ENCODE measurements around the gene ALG11. TPM values are rescaled to one million over a fixed set of nuclear protein-coding genes. Genes with fewer than 3 reads are reported as not detected.

Gene ALG11
- polyA plus RNA-seq, 1 donor from 2014 or later = 29.2 TPM

DNA sequence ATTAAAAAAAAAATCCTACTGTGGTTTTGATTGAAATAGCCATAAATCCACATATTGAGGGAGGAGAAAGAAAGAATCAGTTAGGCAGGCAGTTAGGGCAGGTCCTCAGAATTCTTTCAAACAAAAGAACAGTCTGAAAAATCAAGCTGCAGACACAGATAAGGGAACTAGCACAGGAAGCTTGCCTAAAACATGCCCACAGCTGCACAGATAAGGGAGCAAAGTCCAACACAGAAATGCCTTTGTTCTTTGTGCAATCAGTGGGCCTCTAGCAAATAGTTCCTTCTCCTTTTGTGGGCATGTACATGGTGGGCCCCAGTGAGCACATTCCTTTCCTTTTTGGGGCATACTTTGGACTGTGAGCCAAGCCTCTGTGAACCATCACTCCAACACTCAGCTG, 55.0 kb downstream of the ALG11 start:
- H3K4me2 ChIP-seq (ENCODE audit: low read length) = no peak overlapping the region
- H2AFZ ChIP-seq (ENCODE audit: low read depth, low read length) = no peak overlapping the region
- TF ChIP-seq EZH2 (IDR thresholded peaks at IDR 0.05; ENCODE audit: borderline replicate concordance, insufficient read depth, low read length, poor library complexity, severe bottlenecking) (no peak), MXI1 (conservative IDR thresholded peaks at IDR 0.05; ENCODE audit: poor library complexity, severe bottlenecking) (no peak), TAF1 (IDR thresholded peaks at IDR 0.05; ENCODE audit: low read depth) (no peak), POLR2AphosphoS5 (IDR thresholded peaks at IDR 0.05) (no peak), RAD21 (conservative IDR thresholded peaks at IDR 0.05) (no peak), EP300 (conservative IDR thresholded peaks at IDR 0.05; ENCODE audit: poor library complexity, severe bottlenecking) (no peak), SMC3 (conservative IDR thresholded peaks at IDR 0.05; ENCODE audit: poor library complexity) (no peak)
- TF ChIP-seq, protein P1, sequence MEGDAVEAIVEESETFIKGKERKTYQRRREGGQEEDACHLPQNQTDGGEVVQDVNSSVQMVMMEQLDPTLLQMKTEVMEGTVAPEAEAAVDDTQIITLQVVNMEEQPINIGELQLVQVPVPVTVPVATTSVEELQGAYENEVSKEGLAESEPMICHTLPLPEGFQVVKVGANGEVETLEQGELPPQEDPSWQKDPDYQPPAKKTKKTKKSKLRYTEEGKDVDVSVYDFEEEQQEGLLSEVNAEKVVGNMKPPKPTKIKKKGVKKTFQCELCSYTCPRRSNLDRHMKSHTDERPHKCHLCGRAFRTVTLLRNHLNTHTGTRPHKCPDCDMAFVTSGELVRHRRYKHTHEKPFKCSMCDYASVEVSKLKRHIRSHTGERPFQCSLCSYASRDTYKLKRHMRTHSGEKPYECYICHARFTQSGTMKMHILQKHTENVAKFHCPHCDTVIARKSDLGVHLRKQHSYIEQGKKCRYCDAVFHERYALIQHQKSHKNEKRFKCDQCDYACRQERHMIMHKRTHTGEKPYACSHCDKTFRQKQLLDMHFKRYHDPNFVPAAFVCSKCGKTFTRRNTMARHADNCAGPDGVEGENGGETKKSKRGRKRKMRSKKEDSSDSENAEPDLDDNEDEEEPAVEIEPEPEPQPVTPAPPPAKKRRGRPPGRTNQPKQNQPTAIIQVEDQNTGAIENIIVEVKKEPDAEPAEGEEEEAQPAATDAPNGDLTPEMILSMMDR (IDR thresholded peaks at IDR 0.05; ENCODE audit: poor library complexity, severe bottlenecking) = no peak
- TF ChIP-seq, protein P2, sequence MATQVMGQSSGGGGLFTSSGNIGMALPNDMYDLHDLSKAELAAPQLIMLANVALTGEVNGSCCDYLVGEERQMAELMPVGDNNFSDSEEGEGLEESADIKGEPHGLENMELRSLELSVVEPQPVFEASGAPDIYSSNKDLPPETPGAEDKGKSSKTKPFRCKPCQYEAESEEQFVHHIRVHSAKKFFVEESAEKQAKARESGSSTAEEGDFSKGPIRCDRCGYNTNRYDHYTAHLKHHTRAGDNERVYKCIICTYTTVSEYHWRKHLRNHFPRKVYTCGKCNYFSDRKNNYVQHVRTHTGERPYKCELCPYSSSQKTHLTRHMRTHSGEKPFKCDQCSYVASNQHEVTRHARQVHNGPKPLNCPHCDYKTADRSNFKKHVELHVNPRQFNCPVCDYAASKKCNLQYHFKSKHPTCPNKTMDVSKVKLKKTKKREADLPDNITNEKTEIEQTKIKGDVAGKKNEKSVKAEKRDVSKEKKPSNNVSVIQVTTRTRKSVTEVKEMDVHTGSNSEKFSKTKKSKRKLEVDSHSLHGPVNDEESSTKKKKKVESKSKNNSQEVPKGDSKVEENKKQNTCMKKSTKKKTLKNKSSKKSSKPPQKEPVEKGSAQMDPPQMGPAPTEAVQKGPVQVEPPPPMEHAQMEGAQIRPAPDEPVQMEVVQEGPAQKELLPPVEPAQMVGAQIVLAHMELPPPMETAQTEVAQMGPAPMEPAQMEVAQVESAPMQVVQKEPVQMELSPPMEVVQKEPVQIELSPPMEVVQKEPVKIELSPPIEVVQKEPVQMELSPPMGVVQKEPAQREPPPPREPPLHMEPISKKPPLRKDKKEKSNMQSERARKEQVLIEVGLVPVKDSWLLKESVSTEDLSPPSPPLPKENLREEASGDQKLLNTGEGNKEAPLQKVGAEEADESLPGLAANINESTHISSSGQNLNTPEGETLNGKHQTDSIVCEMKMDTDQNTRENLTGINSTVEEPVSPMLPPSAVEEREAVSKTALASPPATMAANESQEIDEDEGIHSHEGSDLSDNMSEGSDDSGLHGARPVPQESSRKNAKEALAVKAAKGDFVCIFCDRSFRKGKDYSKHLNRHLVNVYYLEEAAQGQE (IDR thresholded peaks at IDR 0.05; ENCODE audit: borderline replicate concordance) = no peak
- H3K36me3 ChIP-seq (ENCODE audit: insufficient read depth, low read length) = no peaks in the 10 kb centered on the region
- H3K9me3 ChIP-seq (ENCODE audit: low read length) = peaks cover 5% of the 10 kb centered on the region
- no peaks in the 10 kb centered on the region for H3K79me2 ChIP-seq (replicated peaks; ENCODE audit: insufficient read depth, low read length)
- H3K9me2 ChIP-seq (ENCODE audit: insufficient read depth, low read length) = no peaks in the 10 kb centered on the region
- no peak overlapping the region for H3K27ac ChIP-seq (ENCODE audit: low read length)
- no peaks in the 10 kb centered on the region for H3F3A ChIP-seq (ENCODE audit: insufficient read depth, low read length, poor library complexity, severe bottlenecking)
- H3K9ac ChIP-seq (ENCODE audit: low read length) = no peak overlapping the region
- no peaks in the 10 kb centered on the region for H4K20me1 ChIP-seq (ENCODE audit: insufficient read depth)
- H3K4me3 ChIP-seq (ENCODE audit: low read length) = no peak overlapping the region
- H3K27me3 ChIP-seq (ENCODE audit: insufficient read depth, low read depth, low read length) = no peaks in the 10 kb centered on the region

DNA sequence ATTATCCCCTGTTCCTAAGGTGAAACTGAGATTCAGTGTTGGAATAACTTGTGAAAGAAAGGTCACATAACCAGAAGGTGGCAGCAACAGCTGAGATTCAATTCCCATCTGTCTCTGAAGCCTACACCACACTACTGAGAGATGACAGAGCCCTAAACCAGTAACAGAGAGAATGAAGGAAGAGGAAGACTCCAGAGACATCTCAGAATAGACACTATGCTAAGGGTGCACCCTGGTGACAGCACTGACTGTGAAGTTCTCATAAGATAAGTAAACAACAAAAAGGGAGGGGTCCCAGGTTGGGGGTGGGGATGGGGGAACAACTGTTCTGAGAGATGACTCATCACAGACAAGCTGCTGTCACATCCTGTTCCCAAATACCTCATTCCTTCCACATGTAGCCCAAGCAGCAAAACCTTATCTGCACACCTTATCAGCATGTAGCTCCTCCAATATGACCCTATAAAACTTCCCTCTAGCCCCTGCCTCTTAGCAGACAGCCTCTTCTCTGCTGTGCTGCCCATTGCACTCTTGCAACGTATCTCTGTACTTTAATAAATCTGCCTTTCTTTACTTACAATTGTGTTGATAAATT, 58.8 kb downstream of the ALG11 start:
- H2AFZ ChIP-seq (ENCODE audit: low read depth, low read length) = no peak overlapping the region
- no peaks in the 10 kb centered on the region for H4K20me1 ChIP-seq (ENCODE audit: insufficient read depth)
- H3F3A ChIP-seq (ENCODE audit: insufficient read depth, low read length, poor library complexity, severe bottlenecking) = no peaks in the 10 kb centered on the region
- H3K79me2 ChIP-seq (replicated peaks; ENCODE audit: insufficient read depth, low read length) = no peaks in the 10 kb centered on the region
- no peak overlapping the region for H3K9ac ChIP-seq (ENCODE audit: low read length)
- H3K36me3 ChIP-seq (ENCODE audit: insufficient read depth, low read length) = no peaks in the 10 kb centered on the region
- H3K9me3 ChIP-seq (ENCODE audit: low read length) = no peaks in the 10 kb centered on the region
- TF ChIP-seq TAF1 (IDR thresholded peaks at IDR 0.05; ENCODE audit: low read depth) (no peak), RAD21 (conservative IDR thresholded peaks at IDR 0.05) (no peak), EP300 (conservative IDR thresholded peaks at IDR 0.05; ENCODE audit: poor library complexity, severe bottlenecking) (no peak)
- TF ChIP-seq, protein P2 (IDR thresholded peaks at IDR 0.05; ENCODE audit: borderline replicate concordance) = no peak
- H3K27me3 ChIP-seq (ENCODE audit: insufficient read depth, low read depth, low read length) = no peaks in the 10 kb centered on the region
- no peaks in the 10 kb centered on the region for H3K9me2 ChIP-seq (ENCODE audit: insufficient read depth, low read length)
- no peak overlapping the region for H3K4me3 ChIP-seq (ENCODE audit: low read length)
- H3K27ac ChIP-seq (ENCODE audit: low read length) = no peak overlapping the region
- no peak overlapping the region for H3K4me2 ChIP-seq (ENCODE audit: low read length)

Other genes with a start within 250 kb of the ALG11 start
- 2.9 and 4.4 TPM in 2 replicates for gene DHRS12, start 208.2 kb upstream of the ALG11 start, polyA plus RNA-seq
- 0.76 and 0.77 TPM in 2 replicates for gene TMEM272, start 167.2 kb upstream of the ALG11 start, polyA plus RNA-seq
- gene CCDC70, start 150.4 kb upstream of the ALG11 start, polyA plus RNA-seq = not detected in 2 replicates
- 6.3 and 11.8 TPM in 2 replicates for gene ATP7B, start 948 bp upstream of the ALG11 start, polyA plus RNA-seq
- 16.3 and 18.8 TPM in 2 replicates for gene UTP14C, start 12.3 kb downstream of the ALG11 start, polyA plus RNA-seq
- 0.06 and 0.43 TPM in 2 replicates for gene NEK5, start 116.7 kb downstream of the ALG11 start, polyA plus RNA-seq
- gene NEK3, start 147.2 kb downstream of the ALG11 start, polyA plus RNA-seq = 53.1 and 61.0 TPM in 2 replicates